ENCODE results near the gene MAPK8IP1. TPM values are rescaled to one million over a fixed set of nuclear protein-coding genes. Genes with fewer than 3 reads are reported as not detected.

MAPK8IP1 gene
- total RNA-seq, 4 donors from 2014 or later: 4.6 to 6.5 (median 5.4) TPM

GRCh38 chr11:45889966-45890365 is 4.5 kb downstream of the MAPK8IP1 start:
- WGBS, 2 donors: 78 to 79% methylated on average over 9 of the region's 9 CpGs
- no peak for TF ChIP-seq POLR2A (IDR thresholded peaks at IDR 0.05)
- no peak for TF ChIP-seq CTCF (IDR thresholded peaks at IDR 0.05)
- intact Hi-C loops (cut with DNase I; ENCODE audit: low total_unique reads): no loop called here
- no peak overlapping the region for H3K4me3 ChIP-seq (ENCODE audit: low read depth, poor library complexity, severe bottlenecking)
- DNase-seq (ENCODE audit: low spot score in 2 of 2): no peak

- WGBS, 2 donors: 75 to 78% methylated on average over 9 of the region's 9 CpGs
- DNase-seq (ENCODE audit: low spot score in 2 of 2): no peak
- TF ChIP-seq CTCF (IDR thresholded peaks at IDR 0.05) (no peak), POLR2A (IDR thresholded peaks at IDR 0.05) (no peak)
- intact Hi-C loops (cut with DNase I; ENCODE audit: low total_unique reads): no loop called here
- no peak overlapping the region for H3K4me3 ChIP-seq (ENCODE audit: low read depth, poor library complexity, severe bottlenecking)
Observed at GRCh38 chr11:45890886-45891550, 5.6 kb downstream of the MAPK8IP1 start.

- 85 to 87% methylated on average over 5 of the region's 5 CpGs for WGBS, 2 donors
- no peak for DNase-seq (ENCODE audit: low spot score in 2 of 2)
- intact Hi-C loops (cut with DNase I; ENCODE audit: low total_unique reads): no loop called here
- TF ChIP-seq CTCF (IDR thresholded peaks at IDR 0.05) (no peak), POLR2A (IDR thresholded peaks at IDR 0.05) (no peak)
- H3K4me3 ChIP-seq (ENCODE audit: low read depth, poor library complexity, severe bottlenecking): no peak overlapping the region
Observed at GRCh38 chr11:45892856-45893255, 7.4 kb downstream of the MAPK8IP1 start.

- intact Hi-C loops (cut with DNase I; ENCODE audit: low total_unique reads): no loop called here
- 75 to 83% methylated on average over 6 of the region's 6 CpGs for WGBS, 2 donors
- no peak for DNase-seq (ENCODE audit: low spot score in 2 of 2)
- H3K4me3 ChIP-seq (ENCODE audit: low read depth, poor library complexity, severe bottlenecking): no peak overlapping the region
- TF ChIP-seq CTCF (IDR thresholded peaks at IDR 0.05) (no peak), POLR2A (IDR thresholded peaks at IDR 0.05) (no peak)
Observed at GRCh38 chr11:45894555-45895247, 9.2 kb downstream of the MAPK8IP1 start.

- 88 to 89% methylated on average over 8 of the region's 8 CpGs for WGBS, 2 donors
- no peak for TF ChIP-seq POLR2A (IDR thresholded peaks at IDR 0.05)
- TF ChIP-seq CTCF (IDR thresholded peaks at IDR 0.05): no peak
- no peak overlapping the region for H3K4me3 ChIP-seq (ENCODE audit: low read depth, poor library complexity, severe bottlenecking)
- intact Hi-C loops (cut with DNase I; ENCODE audit: low total_unique reads): no loop called here
- no peak for DNase-seq (ENCODE audit: low spot score in 2 of 2)
Observed at GRCh38 chr11:45895553-45896259, 10.3 kb downstream of the MAPK8IP1 start.

Data from lower leg skin (tissue), 4 donors.